NCI-H460 (cell line): Measurements from ENCODE around the gene DNPH1. TPM values are rescaled to one million over a fixed set of nuclear protein-coding genes. Genes with fewer than 3 reads are reported as not detected.

Experiments
- DNase-seq: peaks from one replicate; pipeline ENCODE4 v3.0.0-alpha.2; 2016; ENCODE audit warnings: low read depth; ENCODE audit errors: extremely low read depth
- total RNA-seq: library from RNA; depleted of rRNA; stranded (reverse); fragments of >200 nt; shearing (Covaris generic); gene quantifications from 2 replicates; pipeline ENCODE4 v1.2.3, GENCODE V29; 2014; rRNA removed

The DNPH1 gene
- total RNA-seq, 1 experiment from 2014 or later = 114 TPM

- DNase-seq = no peak
These were observed 43.3 kb downstream of the DNPH1 start for GRCh38 chr6:43186019-43186418.

GRCh38 chr6:43185391-43185985, 43.8 kb downstream of the DNPH1 start:
- DNase-seq = no peak

GRCh38 chr6:43184268-43184985, 44.9 kb downstream of the DNPH1 start:
- DNase-seq = no peak

- no peak for DNase-seq
These were observed 45.8 kb downstream of the DNPH1 start for GRCh38 chr6:43183441-43183840.

GRCh38 chr6:43181942-43182860, 47.1 kb downstream of the DNPH1 start, which contains the start of gene CUL9:
Gene CUL9, plus strand, starts transcription at chr6:43182196. Its CDS starts 2,115 bp downstream, at chr6:43184311.
- peak; percentile 47 for DNase-seq

- no peak for DNase-seq
These were observed 47.7 kb downstream of the DNPH1 start for GRCh38 chr6:43181621-43181941.

- no peak for DNase-seq
These were observed 48.3 kb downstream of the DNPH1 start for GRCh38 chr6:43180985-43181384.

- DNase-seq = no peak
These were observed 49.2 kb downstream of the DNPH1 start for GRCh38 chr6:43180058-43180457.

GRCh38 chr6:43178951-43179830, 50.1 kb downstream of the DNPH1 start:
- DNase-seq = no peak

GRCh38 chr6:43178150-43178549, 51.1 kb downstream of the DNPH1 start:
- no peak for DNase-seq

- no peak for DNase-seq
These were observed 52.9 kb downstream of the DNPH1 start for GRCh38 chr6:43176423-43176786.

GRCh38 chr6:43175676-43176422, 53.4 kb downstream of the DNPH1 start:
- no peak for DNase-seq

Other genes with a start within 250 kb of the DNPH1 start
- 34.8 and 35.7 TPM in 2 replicates for gene PPP2R5D, start 244.9 kb downstream of the DNPH1 start, total RNA-seq
- 38.0 and 45.9 TPM in 2 replicates for gene MEA1, start 215.5 kb downstream of the DNPH1 start, total RNA-seq
- gene KLHDC3, start 215.2 kb downstream of the DNPH1 start, total RNA-seq = 30.6 and 32.4 TPM in 2 replicates
- gene RRP36, start 207.9 kb downstream of the DNPH1 start, total RNA-seq = 45.6 and 53.3 TPM in 2 replicates
- gene CUL7, start 175.6 kb downstream of the DNPH1 start, total RNA-seq = 7.0 and 8.2 TPM in 2 replicates
- 24.6 and 38.1 TPM in 2 replicates for gene MRPL2, start 170.0 kb downstream of the DNPH1 start, total RNA-seq
- gene KLC4, start 169.8 kb downstream of the DNPH1 start, total RNA-seq = 9.6 and 10.1 TPM in 2 replicates
- 1.2 and 1.3 TPM in 2 replicates for gene PTK7, start 153.2 kb downstream of the DNPH1 start, total RNA-seq
- 16.4 and 21.1 TPM in 2 replicates for gene SRF, start 58.2 kb downstream of the DNPH1 start, total RNA-seq
- gene CUL9, start 47.3 kb downstream of the DNPH1 start, total RNA-seq = 16.4 and 20.8 TPM in 2 replicates
- not detected in 2 replicates for gene TTBK1, start 14.0 kb upstream of the DNPH1 start, total RNA-seq
- not detected in 2 replicates for gene SLC22A7, start 68.8 kb upstream of the DNPH1 start, total RNA-seq
- gene CRIP3, start 79.3 kb upstream of the DNPH1 start, total RNA-seq = not detected in 2 replicates
- 6.0 and 6.6 TPM in 2 replicates for gene ZNF318, start 140.2 kb upstream of the DNPH1 start, total RNA-seq
- 6.9 and 9.1 TPM in 2 replicates for gene ABCC10, start 198.1 kb upstream of the DNPH1 start, total RNA-seq
- gene DLK2, start 226.1 kb upstream of the DNPH1 start, total RNA-seq = not detected in 2 replicates
- 21.2 and 21.3 TPM in 2 replicates for gene TJAP1, start 248.1 kb upstream of the DNPH1 start, total RNA-seq